Prostate gland (tissue), 2 donors: Measurements from ENCODE around the gene SLX4.

Experiments used
- POLR2A ChIP-seq: fragments of 450-650 bp; IDR thresholded peaks from one replicate; pipeline ENCODE4 v1.6.1; 2016; ENCODE audit warnings: antibody characterized with exemption, mild to moderate bottlenecking
- POLR2AphosphoS5 ChIP-seq: sonication (generic); formaldehyde crosslinking; IDR thresholded peaks from one replicate; pipeline ENCODE4 v1.6.1; 2017; ENCODE audit warnings: antibody characterized with exemption
- TF ChIP-seq, protein P1 (sequence below), 4 experiments: fragments of 200-600 bp in 2 of 4; fragments of 450-650 bp in 2 of 4; sonication (generic) in 2 of 4; IDR thresholded peaks; 1 replicate in 3 of 4; 2 replicates in 1 of 4; pipeline ENCODE4 v1.5.1; 2016 to 2019; ENCODE audit warnings: antibody characterized with exemption in 4 of 4, mild to moderate bottlenecking in 2 of 4, moderate library complexity in 2 of 4

DNA sequence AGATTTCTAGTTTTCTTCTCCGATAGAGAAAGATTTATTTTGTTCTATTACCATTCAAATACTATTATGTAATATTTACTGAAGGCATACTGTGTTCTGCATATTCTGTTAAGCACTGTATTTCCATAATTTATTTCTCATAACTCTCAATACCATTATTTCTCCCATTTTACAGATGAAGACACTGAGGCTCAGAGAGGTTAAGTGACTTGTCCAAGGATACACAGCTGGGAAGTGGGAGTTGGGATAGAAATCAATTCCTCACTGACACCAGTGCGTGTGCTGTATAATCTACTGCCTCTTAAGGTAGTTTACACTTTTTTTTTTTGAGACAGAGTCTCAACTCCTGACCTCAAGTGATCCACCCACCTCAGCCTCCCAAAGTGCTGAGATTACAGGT lies 41.6 kb downstream of the SLX4 start:
- TF ChIP-seq, protein P1, sequence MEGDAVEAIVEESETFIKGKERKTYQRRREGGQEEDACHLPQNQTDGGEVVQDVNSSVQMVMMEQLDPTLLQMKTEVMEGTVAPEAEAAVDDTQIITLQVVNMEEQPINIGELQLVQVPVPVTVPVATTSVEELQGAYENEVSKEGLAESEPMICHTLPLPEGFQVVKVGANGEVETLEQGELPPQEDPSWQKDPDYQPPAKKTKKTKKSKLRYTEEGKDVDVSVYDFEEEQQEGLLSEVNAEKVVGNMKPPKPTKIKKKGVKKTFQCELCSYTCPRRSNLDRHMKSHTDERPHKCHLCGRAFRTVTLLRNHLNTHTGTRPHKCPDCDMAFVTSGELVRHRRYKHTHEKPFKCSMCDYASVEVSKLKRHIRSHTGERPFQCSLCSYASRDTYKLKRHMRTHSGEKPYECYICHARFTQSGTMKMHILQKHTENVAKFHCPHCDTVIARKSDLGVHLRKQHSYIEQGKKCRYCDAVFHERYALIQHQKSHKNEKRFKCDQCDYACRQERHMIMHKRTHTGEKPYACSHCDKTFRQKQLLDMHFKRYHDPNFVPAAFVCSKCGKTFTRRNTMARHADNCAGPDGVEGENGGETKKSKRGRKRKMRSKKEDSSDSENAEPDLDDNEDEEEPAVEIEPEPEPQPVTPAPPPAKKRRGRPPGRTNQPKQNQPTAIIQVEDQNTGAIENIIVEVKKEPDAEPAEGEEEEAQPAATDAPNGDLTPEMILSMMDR (IDR thresholded peaks at IDR 0.05) = no peak
- TF ChIP-seq POLR2A = no peak
- TF ChIP-seq POLR2AphosphoS5 = no peak
